GM19099 (cell line): ENCODE measurements around the gene MYCBPAP.

Experiments
- POLR2A ChIP-seq: IDR thresholded peaks from 3 replicates; pipeline ENCODE4 v1.6.1; 2011; ENCODE audit warnings: low read depth; ENCODE audit not compliant: insufficient read length; ENCODE audit errors: extremely low read depth

The MYCBPAP gene

DNA sequence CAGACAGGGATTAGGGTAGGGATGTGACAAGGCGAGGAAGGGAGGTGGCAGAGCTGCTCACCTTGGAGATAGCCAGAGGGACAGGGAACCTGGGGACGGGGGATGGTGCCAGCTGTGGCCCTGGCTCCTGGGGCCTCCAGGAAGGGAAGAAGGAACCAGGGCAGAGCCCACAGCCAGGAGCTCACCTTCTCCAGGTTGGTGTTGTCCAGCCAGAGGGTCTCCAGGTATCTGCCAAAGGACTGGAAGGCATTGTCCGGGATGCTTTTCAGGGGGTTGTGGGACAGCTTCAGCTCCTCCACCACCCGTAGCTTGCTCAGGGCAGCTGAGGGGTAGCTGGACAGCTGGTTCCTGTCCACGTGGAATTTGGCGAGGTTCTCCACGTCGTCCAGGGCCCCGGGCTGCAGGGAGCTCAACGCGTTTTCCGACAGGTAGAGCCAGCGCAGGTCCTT, 40.4 kb upstream of the MYCBPAP start:
- TF ChIP-seq POLR2A = no peak

DNA sequence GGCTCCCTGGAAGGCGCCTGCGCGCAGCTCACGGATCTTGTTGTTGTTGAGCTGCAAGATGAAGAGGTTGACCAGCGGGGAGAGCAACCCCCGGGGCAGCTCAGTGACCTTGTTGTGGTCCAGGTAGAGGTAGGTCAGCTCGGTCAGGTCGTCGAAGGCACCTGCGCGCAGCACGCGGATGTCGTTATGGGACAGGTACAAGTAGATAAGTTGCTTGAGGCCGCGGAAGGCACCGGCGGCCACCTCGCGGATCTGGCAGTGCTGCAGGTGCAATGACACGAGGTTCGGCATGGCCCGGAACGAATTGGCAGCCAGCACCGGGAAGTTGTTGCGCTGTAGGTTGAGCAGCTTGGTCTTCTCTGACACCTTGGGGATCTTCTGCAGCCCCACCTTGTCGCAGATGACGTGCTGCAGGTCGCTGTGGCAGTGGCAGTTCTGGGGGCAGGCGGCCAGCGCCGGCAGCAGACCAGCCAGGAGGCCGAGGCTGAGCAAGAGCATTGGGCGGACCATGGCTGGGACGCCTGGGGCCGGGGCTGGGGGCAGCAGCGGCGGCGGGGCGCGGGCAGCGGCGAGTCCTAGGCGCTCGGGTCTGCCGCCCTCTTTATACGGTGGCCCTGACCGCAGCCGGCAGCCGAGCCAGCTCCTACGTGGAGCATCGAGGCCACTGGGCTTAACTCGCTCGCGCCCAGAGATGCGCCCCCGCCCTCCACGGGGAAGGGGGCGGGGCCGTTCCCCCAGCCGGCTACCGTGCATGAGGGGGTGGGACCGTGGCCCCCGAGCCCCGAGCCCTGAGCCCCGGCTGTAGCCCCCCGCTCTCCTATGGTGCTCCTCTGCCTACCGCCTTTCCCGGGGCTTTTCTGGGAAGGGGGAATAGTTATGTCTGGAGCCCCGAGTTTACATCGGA, 39.7 kb upstream of the MYCBPAP start, which contains the start of gene CHAD:
CHAD (minus strand) TSS at position 577 of the 904 bp plus-strand sequence; CDS start at position 510, 67 bp downstream.
- no peak for TF ChIP-seq POLR2A

DNA sequence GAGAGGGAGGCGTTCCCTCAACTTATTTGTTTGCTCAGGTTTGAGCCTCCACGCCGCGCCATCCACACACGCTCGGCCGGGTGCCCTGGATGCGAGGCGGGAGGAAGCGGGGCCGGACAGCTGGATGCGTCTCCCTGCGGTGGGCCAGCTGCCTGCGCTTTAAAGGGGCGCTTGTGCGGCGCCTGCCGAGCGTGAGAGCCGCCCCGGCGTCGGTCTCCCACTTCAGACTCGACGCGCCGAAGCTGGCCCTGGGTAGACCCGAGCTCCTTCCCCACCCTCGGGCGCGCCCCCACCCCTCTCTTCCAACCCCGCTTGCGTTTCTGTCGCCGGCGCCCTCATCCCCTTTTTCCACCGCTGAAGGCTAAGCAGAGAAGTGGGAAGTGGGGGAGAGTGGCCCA, 39.0 kb upstream of the MYCBPAP start:
- no peak for TF ChIP-seq POLR2A

DNA sequence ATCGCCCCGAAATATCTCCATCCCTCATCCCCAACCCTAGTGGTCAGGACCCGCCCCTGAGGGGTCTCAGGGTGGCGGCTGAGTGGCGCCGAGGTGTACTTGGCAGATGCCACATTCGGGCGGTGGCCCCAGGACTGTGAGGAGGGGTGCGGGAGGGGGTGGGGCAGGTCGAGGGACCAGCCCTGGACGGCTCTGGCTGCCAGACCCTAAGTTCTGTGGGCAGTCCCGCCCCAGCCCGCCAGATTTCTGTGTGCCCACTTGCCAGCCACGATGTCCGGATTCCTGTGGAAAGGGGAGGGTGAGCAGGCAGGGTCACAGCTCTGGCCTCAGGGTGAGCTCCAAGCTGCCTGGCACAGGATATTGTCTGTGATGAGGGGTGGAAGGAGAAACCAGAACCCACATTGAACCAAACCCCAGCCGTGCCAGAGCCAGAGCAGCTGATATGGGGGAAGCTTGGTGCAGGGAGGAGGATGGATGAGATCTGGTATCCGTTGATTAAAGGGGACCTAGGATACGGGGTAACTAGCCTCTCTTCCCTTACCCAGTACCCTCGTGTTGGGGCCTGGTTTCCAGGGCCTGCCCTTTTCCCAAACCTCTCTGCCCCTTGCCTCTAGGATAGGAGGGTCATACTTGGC, 38.5 kb upstream of the MYCBPAP start:
- TF ChIP-seq POLR2A = no peak

DNA sequence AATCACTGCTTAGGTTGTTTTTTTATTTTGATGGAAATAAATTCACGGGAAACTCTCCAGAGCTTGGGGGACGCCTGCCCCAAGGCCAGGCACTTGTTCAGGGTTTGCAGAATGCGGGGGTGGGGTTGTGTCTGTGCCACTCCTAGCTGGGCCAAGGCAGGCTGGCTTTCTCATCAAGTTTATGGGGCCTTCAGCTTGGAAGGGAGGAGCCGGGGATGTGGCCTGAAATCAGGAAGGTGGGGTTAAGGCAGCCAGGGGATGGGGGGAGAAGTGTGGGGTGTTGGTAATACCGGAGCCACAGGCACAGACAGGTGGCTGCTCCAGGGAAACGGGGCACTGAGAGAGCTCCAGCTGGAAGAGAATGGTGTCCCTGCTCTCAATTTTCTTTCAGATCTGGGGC, 37.8 kb upstream of the MYCBPAP start:
- TF ChIP-seq POLR2A = no peak

DNA sequence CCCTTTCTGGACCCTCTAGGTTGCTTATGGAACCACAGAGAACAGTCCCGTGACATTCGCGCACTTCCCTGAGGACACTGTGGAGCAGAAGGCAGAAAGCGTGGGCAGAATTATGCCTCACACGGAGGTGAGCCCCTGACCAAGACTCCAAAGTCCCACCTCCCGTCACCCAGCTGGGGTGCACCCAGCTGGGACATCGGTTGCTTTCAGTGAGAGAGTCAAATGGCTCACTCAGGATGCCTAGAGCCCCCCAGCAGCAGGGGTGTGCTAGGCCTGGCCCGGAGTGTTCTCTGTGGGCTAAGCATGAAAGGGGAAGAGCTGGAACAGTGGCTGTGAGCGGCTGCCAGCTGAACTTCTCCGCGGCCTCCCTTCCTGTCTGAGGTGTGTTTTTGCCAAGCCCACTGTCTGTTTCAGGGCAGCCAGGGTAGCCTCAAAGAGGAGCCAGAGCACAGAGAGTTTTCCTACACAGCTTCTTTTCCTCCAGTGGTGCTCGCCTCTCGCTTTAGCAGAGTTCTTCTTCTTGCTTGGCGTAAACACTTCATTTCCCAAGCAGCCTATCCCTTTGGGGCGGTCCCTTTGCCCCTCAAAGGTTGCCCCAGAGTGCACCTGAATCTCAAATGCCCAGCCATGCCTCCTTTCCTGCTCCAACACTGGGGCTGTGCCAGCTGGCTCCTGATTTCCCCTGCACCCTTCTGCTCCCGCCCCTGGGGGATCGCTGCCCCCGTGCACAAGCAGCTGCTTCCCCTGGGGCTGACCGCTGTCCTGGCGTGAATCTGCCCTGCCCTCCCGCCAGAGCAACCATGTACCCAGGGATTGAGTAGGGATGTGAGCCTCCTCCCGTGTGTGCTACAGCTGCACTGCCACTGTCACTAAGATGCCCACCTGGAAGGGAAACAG, 37.0 kb upstream of the MYCBPAP start:
- no peak for TF ChIP-seq POLR2A

DNA sequence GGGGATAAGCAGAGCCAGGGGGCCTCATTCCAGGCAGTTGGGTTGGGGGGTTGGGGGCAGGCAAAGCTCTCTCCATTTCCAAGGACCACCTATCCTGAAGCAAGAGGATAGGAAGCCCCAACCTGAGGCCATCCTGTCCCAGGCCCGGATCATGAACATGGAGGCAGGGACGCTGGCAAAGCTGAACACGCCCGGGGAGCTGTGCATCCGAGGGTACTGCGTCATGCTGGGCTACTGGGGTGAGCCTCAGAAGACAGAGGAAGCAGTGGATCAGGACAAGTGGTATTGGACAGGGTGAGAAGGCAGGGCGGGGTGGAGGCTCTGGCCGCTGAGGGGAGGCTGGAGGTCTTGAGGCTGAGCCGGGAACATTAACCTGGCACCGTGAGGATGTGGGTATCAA, 36.0 kb upstream of the MYCBPAP start:
- no peak for TF ChIP-seq POLR2A

DNA sequence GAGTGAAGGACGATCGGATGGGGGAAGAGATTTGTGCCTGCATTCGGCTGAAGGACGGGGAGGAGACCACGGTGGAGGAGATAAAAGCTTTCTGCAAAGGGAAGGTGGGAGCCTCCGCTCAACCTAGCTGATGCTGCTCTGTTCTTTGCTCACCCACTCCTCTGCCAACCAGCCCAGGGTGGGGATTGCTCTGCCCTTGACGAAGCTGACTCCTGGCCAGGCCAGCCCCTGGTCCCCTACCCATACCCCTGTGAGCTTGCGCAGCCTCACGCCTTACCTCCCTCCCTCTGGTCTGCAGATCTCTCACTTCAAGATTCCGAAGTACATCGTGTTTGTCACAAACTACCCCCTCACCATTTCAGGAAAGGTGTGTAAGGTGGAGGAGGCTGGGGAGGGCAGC, 34.3 kb upstream of the MYCBPAP start:
- TF ChIP-seq POLR2A = no peak

DNA sequence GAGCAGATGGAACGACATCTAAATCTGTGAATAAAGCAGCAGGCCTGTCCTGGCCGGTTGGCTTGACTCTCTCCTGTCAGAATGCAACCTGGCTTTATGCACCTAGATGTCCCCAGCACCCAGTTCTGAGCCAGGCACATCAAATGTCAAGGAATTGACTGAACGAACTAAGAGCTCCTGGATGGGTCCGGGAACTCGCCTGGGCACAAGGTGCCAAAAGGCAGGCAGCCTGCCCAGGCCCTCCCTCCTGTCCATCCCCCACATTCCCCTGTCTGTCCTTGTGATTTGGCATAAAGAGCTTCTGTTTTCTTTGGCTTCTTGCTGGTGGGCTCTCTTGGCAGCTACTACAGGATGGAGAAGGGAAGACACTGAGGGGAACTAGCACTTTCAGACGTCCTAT, 33.7 kb upstream of the MYCBPAP start:
- TF ChIP-seq POLR2A = no peak

DNA sequence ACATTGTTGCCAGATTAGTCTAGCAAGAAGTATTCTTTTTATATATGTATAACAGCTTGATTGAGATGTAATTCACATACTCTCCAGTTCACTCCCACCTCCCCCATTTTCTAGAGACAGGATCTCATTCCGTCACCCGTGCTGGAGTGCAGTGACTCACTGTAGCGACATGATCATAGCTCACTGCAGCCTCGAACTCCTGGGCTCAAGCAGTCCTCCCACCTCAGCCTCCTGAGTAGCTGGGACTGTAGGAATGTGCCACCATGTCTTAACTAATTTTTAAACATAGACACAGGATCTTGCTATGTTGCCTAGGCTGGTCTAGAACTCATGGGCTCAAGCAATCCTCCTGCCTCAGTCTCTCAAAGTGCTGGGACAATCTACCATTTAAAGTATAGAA, 32.9 kb upstream of the MYCBPAP start:
- no peak for TF ChIP-seq POLR2A

DNA sequence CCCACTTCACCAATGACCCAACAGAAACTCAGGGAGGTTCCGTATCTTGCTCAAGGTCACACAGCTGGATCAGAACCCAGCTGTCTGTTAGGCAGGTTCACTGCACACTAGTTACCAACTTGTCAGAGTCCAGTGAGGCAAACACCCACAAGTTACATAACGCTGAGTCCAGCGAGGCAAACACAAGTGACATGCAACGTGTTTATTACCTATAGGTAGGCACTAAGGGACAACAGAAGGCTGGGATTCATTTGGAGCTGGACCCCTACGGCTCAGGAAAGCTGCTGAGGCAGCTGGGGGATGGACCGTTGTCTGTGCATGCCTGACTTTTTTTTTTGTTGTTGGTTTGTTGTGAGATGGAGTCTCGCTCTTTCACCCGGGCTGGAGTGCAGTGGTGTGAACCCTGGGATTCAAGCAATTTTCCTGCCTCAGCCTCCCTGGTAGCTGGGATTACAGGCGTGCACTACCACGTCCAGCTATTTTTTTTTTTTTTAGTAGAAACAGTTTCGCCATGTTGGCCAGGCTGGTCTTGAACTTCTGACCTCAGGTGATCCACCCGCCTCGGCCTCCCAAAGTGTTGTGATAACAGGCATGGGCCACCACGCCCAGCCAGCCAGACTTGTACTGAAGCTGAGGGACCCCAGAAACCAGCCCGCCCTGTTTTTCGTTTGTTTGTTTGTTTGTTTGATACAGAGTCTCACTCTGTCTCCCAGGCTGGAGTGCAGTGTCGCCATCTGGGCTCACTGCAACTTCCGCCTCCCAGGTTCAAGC, 31.5 kb upstream of the MYCBPAP start:
- no peak for TF ChIP-seq POLR2A

DNA sequence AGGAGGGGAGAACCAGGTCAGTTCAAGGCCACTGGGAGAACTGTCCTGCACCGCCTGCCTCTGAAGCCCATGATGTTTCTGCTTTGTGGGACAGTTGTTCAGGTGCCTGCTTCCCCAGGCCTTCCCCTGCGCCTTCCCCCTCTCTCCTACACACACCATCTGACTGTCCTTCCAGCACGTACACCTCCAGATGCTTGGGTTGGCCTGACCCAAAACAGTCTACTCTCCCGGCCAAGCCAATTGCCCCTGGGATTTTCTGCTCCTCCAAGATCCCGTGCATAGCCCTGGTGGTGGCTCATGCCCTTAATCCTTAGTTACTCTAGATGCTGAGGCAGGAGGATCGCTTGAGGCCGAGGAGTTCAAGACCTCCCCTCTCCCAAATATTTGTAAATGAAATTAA, 30.3 kb upstream of the MYCBPAP start:
- TF ChIP-seq POLR2A = no peak

DNA sequence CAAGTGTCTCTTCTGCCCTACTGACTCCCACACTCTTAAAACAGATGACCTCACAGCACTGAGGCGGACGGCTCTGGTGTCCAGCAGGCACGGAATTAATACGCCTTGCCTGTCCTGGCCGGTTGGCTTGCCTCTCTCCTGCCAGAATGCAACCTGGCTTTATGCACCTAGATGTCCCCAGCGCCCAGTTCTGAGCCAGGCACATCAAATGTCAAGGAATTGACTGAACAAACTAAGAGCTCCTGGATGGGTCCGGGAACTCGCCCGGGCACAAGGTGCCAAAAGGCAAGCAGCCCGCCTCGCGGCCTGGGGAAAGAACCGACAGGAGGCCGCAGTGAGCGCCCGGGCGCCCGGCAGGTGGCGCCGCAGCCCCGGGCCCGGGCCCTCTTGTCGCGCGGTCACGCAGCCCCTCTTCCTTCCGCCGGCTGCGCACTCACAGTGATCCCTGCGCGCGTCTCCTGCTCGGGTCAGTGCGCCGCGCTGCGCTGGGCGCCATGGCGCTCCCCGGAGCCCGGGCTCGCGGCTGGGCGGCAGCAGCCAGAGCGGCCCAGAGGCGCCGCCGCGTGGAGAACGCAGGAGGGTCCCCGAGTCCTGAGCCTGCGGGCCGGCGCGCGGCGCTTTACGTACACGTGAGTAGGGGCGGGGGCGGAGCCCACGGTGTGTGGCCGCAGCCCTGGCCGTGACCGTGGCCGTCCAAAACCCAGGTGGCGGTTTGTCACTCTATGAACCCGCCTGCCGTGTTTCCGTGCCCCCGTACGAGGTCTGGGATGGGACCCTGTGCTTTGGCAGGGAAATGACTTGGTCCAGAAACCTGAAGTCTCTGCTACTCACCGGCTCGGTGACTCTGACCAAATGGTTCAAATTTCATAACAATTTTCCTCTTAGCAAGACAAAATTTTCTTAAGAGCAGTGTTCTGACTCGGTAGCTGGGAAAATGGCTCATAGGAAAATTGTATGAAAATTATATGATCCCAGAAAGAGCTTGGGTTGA, 29.6 kb upstream of the MYCBPAP start, which contains the start of gene RSAD1:
RSAD1 (plus strand) TSS at position 470 of the 991 bp plus-strand sequence; CDS start at position 495, 25 bp downstream.
- peak; percentile 96 for TF ChIP-seq POLR2A
